Thoracic aorta (tissue), 2 donors: ENCODE data around the gene MN1. TPM values are rescaled to one million over a fixed set of nuclear protein-coding genes. Genes with fewer than 3 reads are reported as not detected.

Experiments used
- ATAC-seq: fragments of 150-250 bp; one replicate; pipeline ENCODE4 v1.8.0; 2017; ENCODE audit warnings: low read depth; ENCODE audit not compliant: insufficient number of reproducible peaks, low FRiP score
- DNase-seq: peaks from one replicate; pipeline ENCODE4 v3.0.0-alpha.2; 2020; ENCODE audit warnings: low spot score
- H3K27ac ChIP-seq, 2 donors: fragments of 200-600 bp; sonication (generic); 1 replicate in 1 of 2; 2 replicates in 1 of 2; pipeline ENCODE4 v1.5.1; 2016; ENCODE audit warnings: mild to moderate bottlenecking in 2 of 2, moderate library complexity in 2 of 2
- H3K27me3 ChIP-seq: fragments of 200-600 bp; sonication (generic); replicated peaks from 2 replicates; pipeline ENCODE4 v1.6.0; 2016; ENCODE audit warnings: mild to moderate bottlenecking; ENCODE audit not compliant: insufficient read depth
- H3K36me3 ChIP-seq: fragments of 200-600 bp; sonication (generic); one replicate; pipeline ENCODE4 v1.5.1; 2016
- H3K4me1 ChIP-seq, 2 donors: fragments of 200-600 bp; sonication (generic); 1 replicate in 1 of 2; 2 replicates in 1 of 2; pipeline versions ENCODE4 v1.5.1 to v1.6.0; 2016; ENCODE audit warnings: low read depth in 2 of 2, mild to moderate bottlenecking in 1 of 2; ENCODE audit not compliant: control insufficient read depth in 1 of 2
- H3K4me3 ChIP-seq: fragments of 200-600 bp; sonication (generic); 2 replicates; pipeline ENCODE4 v1.5.1; 2016; ENCODE audit warnings: mild to moderate bottlenecking
- H3K9me3 ChIP-seq: fragments of 200-600 bp; sonication (generic); 2 replicates; pipeline ENCODE4 v1.5.1; 2016
- total RNA-seq, 2 donors: library from RNA; depleted of rRNA; stranded (reverse); fragments of >200 nt; gene quantifications; one replicate each; pipeline versions ENCODE4 v1.1.0 to v1.2.3, GENCODE V29; 2016
- TF ChIP-seq, protein P1 (sequence below): fragments of 200-600 bp; sonication (generic); IDR thresholded peaks from one replicate; pipeline ENCODE4 v1.5.1; 2019; ENCODE audit warnings: antibody characterized with exemption

The MN1 gene
- total RNA-seq, 2 donors from 2014 or later, result 30.1 to 39.8 TPM

DNA sequence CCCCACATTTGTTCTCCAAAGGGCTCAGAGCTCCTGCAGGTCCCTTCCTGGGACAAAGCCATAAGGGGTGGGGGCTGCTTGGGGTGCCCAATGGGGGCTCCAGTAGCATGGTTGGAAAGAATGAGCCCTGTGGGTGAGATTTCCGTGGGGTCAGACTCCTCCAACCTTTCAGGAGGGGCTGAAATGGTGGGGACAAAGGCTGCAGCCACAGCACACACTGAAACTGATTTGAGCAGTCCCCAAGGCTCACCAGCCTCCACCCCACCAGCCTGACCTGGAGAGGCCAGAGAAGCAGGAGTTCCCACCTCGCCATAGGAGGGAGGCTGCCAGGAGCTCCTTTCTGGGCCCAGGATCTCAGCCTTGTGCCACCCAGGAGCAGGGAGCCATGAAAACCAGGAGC, 69.2 kb downstream of the MN1 start:
- DNase-seq, result no peak

DNA sequence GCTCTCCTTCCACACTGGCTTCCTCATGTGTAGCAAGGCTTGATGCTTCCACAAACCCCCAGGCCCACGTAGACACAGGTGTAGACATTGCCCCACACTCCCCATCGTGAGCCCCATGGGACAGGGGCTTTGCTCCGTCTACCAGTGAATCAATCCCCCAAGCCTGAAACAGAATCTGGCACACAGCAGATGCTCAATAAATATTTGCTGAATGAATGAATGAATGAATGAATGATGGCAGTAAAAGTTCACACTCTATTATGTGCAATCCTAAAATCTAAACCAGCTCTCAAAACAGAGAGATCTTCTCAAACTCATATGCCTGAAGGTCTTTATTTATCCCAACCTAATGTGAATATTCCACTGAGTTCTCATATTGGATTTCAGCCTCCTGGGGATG, 69.9 kb downstream of the MN1 start:
- H3K4me3 ChIP-seq, result no peak overlapping the region
- DNase-seq (no peak), ATAC-seq (no peak)
- H3K9me3 ChIP-seq, result no peaks in the 10 kb centered on the region
- TF ChIP-seq, protein P1, sequence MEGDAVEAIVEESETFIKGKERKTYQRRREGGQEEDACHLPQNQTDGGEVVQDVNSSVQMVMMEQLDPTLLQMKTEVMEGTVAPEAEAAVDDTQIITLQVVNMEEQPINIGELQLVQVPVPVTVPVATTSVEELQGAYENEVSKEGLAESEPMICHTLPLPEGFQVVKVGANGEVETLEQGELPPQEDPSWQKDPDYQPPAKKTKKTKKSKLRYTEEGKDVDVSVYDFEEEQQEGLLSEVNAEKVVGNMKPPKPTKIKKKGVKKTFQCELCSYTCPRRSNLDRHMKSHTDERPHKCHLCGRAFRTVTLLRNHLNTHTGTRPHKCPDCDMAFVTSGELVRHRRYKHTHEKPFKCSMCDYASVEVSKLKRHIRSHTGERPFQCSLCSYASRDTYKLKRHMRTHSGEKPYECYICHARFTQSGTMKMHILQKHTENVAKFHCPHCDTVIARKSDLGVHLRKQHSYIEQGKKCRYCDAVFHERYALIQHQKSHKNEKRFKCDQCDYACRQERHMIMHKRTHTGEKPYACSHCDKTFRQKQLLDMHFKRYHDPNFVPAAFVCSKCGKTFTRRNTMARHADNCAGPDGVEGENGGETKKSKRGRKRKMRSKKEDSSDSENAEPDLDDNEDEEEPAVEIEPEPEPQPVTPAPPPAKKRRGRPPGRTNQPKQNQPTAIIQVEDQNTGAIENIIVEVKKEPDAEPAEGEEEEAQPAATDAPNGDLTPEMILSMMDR, result no peak
- no peaks in the 10 kb centered on the region for H3K36me3 ChIP-seq
- H3K27ac ChIP-seq, result no peak overlapping the region
- H3K4me1 ChIP-seq, result peaks cover 0 to 4% of the 10 kb centered on the region in 2 donors
- no peaks in the 10 kb centered on the region for H3K27me3 ChIP-seq

More for the DNA sequence above, 69.2 kb downstream of the MN1 start:
- H3K27me3 ChIP-seq, result no peaks in the 10 kb centered on the region
- no peaks in the 10 kb centered on the region for H3K4me1 ChIP-seq
- TF ChIP-seq, protein P1, result no peak
- no peak overlapping the region for H3K27ac ChIP-seq
- H3K36me3 ChIP-seq, result no peaks in the 10 kb centered on the region
- H3K9me3 ChIP-seq, result no peaks in the 10 kb centered on the region
- ATAC-seq, result no peak
- no peak overlapping the region for H3K4me3 ChIP-seq

DNA sequence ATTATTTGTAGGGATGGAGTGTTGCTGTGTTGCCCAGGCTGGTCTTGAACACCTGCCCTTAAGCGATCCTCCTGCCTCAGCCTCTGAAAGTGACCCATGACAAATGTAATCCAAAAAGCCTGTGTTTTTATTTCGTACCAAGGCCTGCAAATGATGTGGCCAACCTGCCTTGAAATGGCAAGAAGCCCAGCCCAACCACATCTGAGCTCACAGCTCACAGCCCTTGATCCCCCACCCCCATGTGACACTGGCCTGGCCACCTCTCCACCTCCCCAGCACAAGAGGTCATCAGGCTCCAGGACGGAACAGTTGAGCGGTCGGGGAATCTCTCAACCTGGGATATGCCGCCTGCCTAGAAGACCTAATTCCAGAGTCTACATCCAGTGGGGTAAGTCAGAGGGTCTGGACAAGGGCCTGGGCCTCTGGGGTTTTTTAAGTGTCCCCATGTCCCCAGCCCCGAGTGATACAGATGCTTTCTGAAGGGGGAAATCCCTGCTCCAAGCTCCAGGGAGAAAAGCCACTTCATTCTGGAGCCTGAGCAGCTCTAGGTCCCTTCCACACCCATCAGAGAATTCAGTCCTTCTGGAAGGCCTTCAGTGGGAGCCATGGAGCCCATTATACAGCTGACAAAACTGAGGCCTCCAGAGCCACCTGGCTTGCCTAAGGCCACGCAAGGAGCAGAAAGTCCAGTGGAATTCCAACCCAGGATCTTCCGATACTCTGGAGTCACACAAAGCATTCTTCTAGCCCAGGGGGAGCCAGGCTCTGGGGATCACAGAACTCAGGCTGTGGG, 70.7 kb downstream of the MN1 start:
- TF ChIP-seq, protein P1, result no peak
- Histone ChIP-seq H3K9me3 (no peaks in the 10 kb centered on the region), H3K36me3 (no peaks in the 10 kb centered on the region), H3K27me3 (no peaks in the 10 kb centered on the region), H3K4me3 (no peak overlapping the region), H3K4me1 (peaks cover 0 to 8% of the 10 kb centered on the region in 2 donors), H3K27ac (no peak overlapping the region)
- ATAC-seq (no peak), DNase-seq (no peak)

DNA sequence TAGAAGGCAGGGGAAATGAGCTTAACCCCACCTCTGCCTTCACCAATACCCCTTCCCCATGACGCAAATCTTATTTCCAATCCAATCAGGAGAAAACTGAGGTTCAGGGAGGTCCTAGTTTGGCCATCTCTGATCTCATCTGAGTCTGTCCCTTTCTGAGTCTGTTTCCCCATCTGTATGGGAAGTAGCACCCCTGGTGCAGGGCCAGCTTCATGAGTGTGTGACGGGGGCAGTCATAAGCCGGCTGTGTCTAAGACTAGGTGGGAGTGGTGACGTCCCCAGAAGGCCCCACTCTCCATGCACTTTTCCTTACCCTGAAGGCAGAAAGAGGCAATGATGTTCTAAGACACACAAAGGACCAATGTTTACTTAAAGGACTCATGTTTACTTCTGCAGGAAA, 72.3 kb downstream of the MN1 start:
- no peak overlapping the region for H3K4me3 ChIP-seq
- H3K4me1 ChIP-seq, result peaks cover 0 to 18% of the 10 kb centered on the region in 2 donors
- H3K36me3 ChIP-seq, result no peaks in the 10 kb centered on the region
- H3K9me3 ChIP-seq, result no peaks in the 10 kb centered on the region
- ATAC-seq (no peak), DNase-seq (no peak)
- no peak overlapping the region for H3K27ac ChIP-seq
- TF ChIP-seq, protein P1, result no peak
- no peaks in the 10 kb centered on the region for H3K27me3 ChIP-seq

DNA sequence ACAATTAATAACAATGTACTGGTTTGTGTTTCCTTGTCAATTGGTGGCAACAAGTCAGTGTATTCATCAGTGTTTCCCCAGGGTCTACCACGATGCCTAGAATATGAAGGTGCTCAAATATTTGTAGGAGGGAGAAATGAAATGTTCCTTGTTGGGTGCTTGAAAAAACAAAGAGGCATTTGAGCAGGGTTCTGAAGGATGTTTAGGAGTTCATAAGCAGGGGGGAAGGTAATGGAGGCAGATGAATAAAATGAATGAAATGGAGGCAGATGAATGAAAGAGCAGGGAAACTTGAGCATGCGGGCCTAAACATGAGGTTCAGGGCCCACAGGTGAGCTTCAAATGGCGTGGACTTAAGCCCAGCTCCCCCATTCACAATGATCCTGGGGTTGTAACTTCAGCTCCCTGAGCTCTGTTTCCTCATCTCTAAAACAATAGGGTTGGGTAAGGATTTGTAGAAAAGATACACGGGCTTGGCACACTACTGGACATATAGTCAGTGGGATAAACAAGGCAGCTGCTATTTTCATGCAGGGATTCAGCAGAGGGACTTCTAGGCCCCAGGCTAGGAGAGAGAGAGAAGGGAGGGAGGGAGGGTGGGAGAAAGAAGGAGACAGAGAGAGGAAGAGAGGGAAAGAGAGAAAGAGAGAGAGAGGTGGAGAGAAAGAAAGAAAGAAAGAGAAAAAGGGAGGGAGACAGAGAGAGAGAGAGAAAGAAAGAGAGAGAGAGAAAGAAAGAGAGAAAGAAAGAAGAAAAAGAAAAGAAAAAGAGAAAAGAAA, 73.7 kb downstream of the MN1 start:
- DNase-seq (no peak), ATAC-seq (no peak)
- Histone ChIP-seq H3K27me3 (no peaks in the 10 kb centered on the region), H3K9me3 (no peaks in the 10 kb centered on the region), H3K4me3 (no peak overlapping the region), H3K36me3 (no peaks in the 10 kb centered on the region), H3K27ac (no peak overlapping the region), H3K4me1 (peaks cover 0 to 21% of the 10 kb centered on the region in 2 donors)
- TF ChIP-seq, protein P1, result no peak
